HepG2 (cell line): ENCODE results near the gene DPH2. TPM values are rescaled to one million over a fixed set of nuclear protein-coding genes. Genes with fewer than 3 reads are reported as not detected.
A peak's percentile ranks its signal among the peaks of the same experiment; 100 is the strongest.

Experiments
- ATAC-seq: fragments of 200-7000 bp; cut with Tn5 transposase; 3 replicates; pipeline ENCODE4 v1.9.1; 2020; ENCODE audit warnings: mild to moderate bottlenecking, moderate library complexity
- BruUV-seq: library from RNA; stranded (reverse); fragments of 400-500 nt; replicated peaks from 2 replicates; lab custom pipeline; 2021; lab: Mats Ljungman, UMichigan
- CTCF ChIA-PET: fragments of 300-600 bp; formaldehyde crosslinking; extraction: SDS; loops from one replicate; lab custom pipeline; 2021; ENCODE audit warnings: low total read pairs, inconsistent platforms, low intra/inter-chr PET ratio; lab: Yijun Ruan, JAX
- POLR2A ChIA-PET: fragments of 350-600 bp; sonication (Branson Sonifier 250); formaldehyde crosslinking; loops from one replicate; lab custom pipeline; 2020; ENCODE audit warnings: antibody characterized with exemption, inconsistent platforms; lab: Yijun Ruan, JAX
- DNase-seq: peaks from one replicate; pipeline ENCODE4 v3.0.0-alpha.2; 2015; ENCODE audit warnings: low spot score
- FAIRE-seq: peaks from 3 replicates; lab custom pipeline; 2011; peaks lifted over from hg19 to GRCh38; lab: Jason Lieb, UNC
- H2AFZ ChIP-seq: one replicate; pipeline ENCODE4 v1.6.1; 2011; ENCODE audit warnings: low read length, inconsistent platforms
- H3K27ac ChIP-seq: fragments of 300-600 bp; 3 replicates; pipeline ENCODE4 v1.8.0; 2011; ENCODE audit warnings: mixed run types, mild to moderate bottlenecking, mixed read lengths, low read length, inconsistent platforms; ENCODE audit not compliant: insufficient read depth; ENCODE audit errors: extremely low read length
- H3K27me3 ChIP-seq, 2 experiments: fragments of 200-600 bp in 1 of 2; 2 replicates in 1 of 2; 3 replicates in 1 of 2; pipeline versions ENCODE4 v1.6.0 to v1.8.0; 2011; ENCODE audit warnings: low read length in 2 of 2, mild to moderate bottlenecking in 2 of 2, moderate library complexity in 2 of 2, inconsistent platforms in 1 of 2; ENCODE audit not compliant: insufficient read depth in 2 of 2, control insufficient read depth in 1 of 2
- H3K36me3 ChIP-seq, 2 experiments: fragments of 200-600 bp in 1 of 2; replicated peaks in 1 of 2; 2 replicates in 1 of 2; 3 replicates in 1 of 2; pipeline versions ENCODE4 v1.5.1 to v1.8.0; 2011; ENCODE audit warnings: low read length in 2 of 2, inconsistent platforms in 1 of 2; ENCODE audit not compliant: insufficient read depth in 2 of 2, control insufficient read depth in 1 of 2
- H3K4me1 ChIP-seq: 2 replicates; pipeline ENCODE4 v1.5.1; 2012; ENCODE audit warnings: low read length, inconsistent platforms; ENCODE audit not compliant: insufficient read depth
- H3K4me2 ChIP-seq: 2 replicates; pipeline ENCODE4 v1.6.0; 2011; ENCODE audit warnings: low read depth, low read length, inconsistent platforms
- H3K4me3 ChIP-seq, 3 experiments: fragments of 200-600 bp in 1 of 3; sonication (generic), shearing (Covaris generic) in 1 of 3; replicated peaks in 1 of 3; 2 replicates each; pipeline ENCODE4 v1.5.1; 2011 to 2016; ENCODE audit warnings: low read length in 3 of 3, inconsistent platforms in 2 of 3, low read depth in 2 of 3, mild to moderate bottlenecking in 2 of 3, control low read depth in 1 of 3, mixed read lengths in 1 of 3; ENCODE audit not compliant: insufficient read depth in 1 of 3
- H3K79me2 ChIP-seq: one replicate; pipeline ENCODE4 v1.6.1; 2011; ENCODE audit warnings: low read length, inconsistent platforms; ENCODE audit not compliant: insufficient read depth
- H3K9ac ChIP-seq: 2 replicates; pipeline ENCODE4 v1.6.0; 2011; ENCODE audit warnings: mild to moderate bottlenecking, low read depth, low read length, inconsistent platforms; ENCODE audit not compliant: insufficient read depth
- H3K9me3 ChIP-seq: 2 replicates; pipeline ENCODE4 v1.5.1; 2012; ENCODE audit warnings: mild to moderate bottlenecking, low read length
- H4K20me1 ChIP-seq: 2 replicates; pipeline ENCODE4 v1.6.0; 2011; ENCODE audit warnings: inconsistent platforms, mild to moderate bottlenecking, low read length, moderate library complexity; ENCODE audit not compliant: insufficient read depth
- PAWR ChIP-seq: sonication (generic); formaldehyde crosslinking; IDR thresholded peaks from 2 replicates; pipeline ENCODE4 v1.4.0; 2020; ENCODE audit warnings: missing genetic modification reagents, mild to moderate bottlenecking, borderline replicate concordance
- RBFOX2 ChIP-seq: fragments of 200-400 bp; formaldehyde crosslinking; IDR thresholded peaks from 2 replicates; pipeline ENCODE4 v1.6.1; 2017; ENCODE audit warnings: low read depth, mild to moderate bottlenecking, low read length
- WGBS: methylation state at CpG from one replicate; pipeline ENCODE4 v1.1.6; 2017; ENCODE audit warnings: low lambda C conversion rate; 5-methylcytosine and 5-hydroxymethylcytosine counted together
- in situ Hi-C: cut with HindIII; loops from 2 replicates; pipeline ENCODE4 v1.10.0; 2017; ENCODE audit warnings: low pct_unique_long_range_greater_than_20kb; ENCODE audit not compliant: extremely low pct_ligation_motif_present
- intact Hi-C: fragments of 100-400 bp; cut with micrococcal nuclease; formaldehyde crosslinking; loops from one replicate; pipeline ENCODE4 v1.10.0; 2022; ENCODE audit not compliant: unreplicated experiment
- polyA plus RNA-seq, 8 experiments: library from polyadenylated mRNA; depleted of rRNA in 3 of 8; stranded (reverse) in 7 of 8; unstranded in 1 of 8; fragments of >200 nt; fragmentation: Illumina TruSeq in 4 of 8; extraction: Trizol in 4 of 8; gene quantifications; 2 replicates each; pipeline versions ENCODE4 v1.2.1 to v1.2.3, GENCODE V29; 2011 to 2016; ENCODE audit warnings: low read depth in 4 of 8, missing spikeins in 1 of 8, mixed read lengths in 1 of 8; ENCODE audit not compliant: insufficient read depth in 1 of 8
- total RNA-seq, 5 experiments: library from RNA; depleted of rRNA; stranded (reverse); fragments of >200 nt; fragmentation: Illumina TruSeq; extraction: Trizol; gene quantifications; 2 replicates each; pipeline ENCODE4 v1.2.3, GENCODE V29; 2016; ENCODE audit warnings: low read depth in 1 of 5
- TF ChIP-seq, protein P1 (sequence below): sonication (generic); formaldehyde crosslinking; IDR thresholded peaks from 2 replicates; pipeline ENCODE4 v1.4.0; 2020; ENCODE audit warnings: missing genetic modification reagents
- TF ChIP-seq, protein P2 (sequence below): sonication (generic); formaldehyde crosslinking; IDR thresholded peaks from 2 replicates; pipeline ENCODE4 v1.9.0; 2021; ENCODE audit warnings: missing genetic modification reagents, borderline replicate concordance

Gene DPH2
- total and polyA plus RNA-seq, 2 of the 13 experiments (the other 11 are each of a cell fraction or from before 2014, with no cell fraction given): 32.2 to 38.3 TPM

- no peak for FAIRE-seq
- Histone ChIP-seq H3K27ac (no peak overlapping the region), H4K20me1 (no peaks in the 10 kb centered on the region), H3K9me3 (no peaks in the 10 kb centered on the region), H3K36me3 (peaks cover 17 to 38% of the 10 kb centered on the region in 2 experiments; a peak in 4 of 5 replicates), H3K4me3 (no peak overlapping the region), H2AFZ (no peak overlapping the region), H3K79me2 (peaks cover 29% of the 10 kb centered on the region), H3K4me2 (no peak overlapping the region), H3K4me1 (peaks cover 71% of the 10 kb centered on the region), H3K27me3 (no peaks in the 10 kb centered on the region), H3K9ac (no peak overlapping the region)
- intact Hi-C loops (no loop called here), in situ Hi-C loops (no loop called here)
- TF ChIP-seq, protein P1, sequence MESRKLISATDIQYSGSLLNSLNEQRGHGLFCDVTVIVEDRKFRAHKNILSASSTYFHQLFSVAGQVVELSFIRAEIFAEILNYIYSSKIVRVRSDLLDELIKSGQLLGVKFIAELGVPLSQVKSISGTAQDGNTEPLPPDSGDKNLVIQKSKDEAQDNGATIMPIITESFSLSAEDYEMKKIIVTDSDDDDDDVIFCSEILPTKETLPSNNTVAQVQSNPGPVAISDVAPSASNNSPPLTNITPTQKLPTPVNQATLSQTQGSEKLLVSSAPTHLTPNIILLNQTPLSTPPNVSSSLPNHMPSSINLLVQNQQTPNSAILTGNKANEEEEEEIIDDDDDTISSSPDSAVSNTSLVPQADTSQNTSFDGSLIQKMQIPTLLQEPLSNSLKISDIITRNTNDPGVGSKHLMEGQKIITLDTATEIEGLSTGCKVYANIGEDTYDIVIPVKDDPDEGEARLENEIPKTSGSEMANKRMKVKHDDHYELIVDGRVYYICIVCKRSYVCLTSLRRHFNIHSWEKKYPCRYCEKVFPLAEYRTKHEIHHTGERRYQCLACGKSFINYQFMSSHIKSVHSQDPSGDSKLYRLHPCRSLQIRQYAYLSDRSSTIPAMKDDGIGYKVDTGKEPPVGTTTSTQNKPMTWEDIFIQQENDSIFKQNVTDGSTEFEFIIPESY (CRISPR knock-in tag): peak; percentile 37; the same call in 1 of the 2 replicates
- TF ChIP-seq RBFOX2: 0 out of 2 replicates have a peak, but pooled peaks have one; percentile 11
- TF ChIP-seq, protein P2, sequence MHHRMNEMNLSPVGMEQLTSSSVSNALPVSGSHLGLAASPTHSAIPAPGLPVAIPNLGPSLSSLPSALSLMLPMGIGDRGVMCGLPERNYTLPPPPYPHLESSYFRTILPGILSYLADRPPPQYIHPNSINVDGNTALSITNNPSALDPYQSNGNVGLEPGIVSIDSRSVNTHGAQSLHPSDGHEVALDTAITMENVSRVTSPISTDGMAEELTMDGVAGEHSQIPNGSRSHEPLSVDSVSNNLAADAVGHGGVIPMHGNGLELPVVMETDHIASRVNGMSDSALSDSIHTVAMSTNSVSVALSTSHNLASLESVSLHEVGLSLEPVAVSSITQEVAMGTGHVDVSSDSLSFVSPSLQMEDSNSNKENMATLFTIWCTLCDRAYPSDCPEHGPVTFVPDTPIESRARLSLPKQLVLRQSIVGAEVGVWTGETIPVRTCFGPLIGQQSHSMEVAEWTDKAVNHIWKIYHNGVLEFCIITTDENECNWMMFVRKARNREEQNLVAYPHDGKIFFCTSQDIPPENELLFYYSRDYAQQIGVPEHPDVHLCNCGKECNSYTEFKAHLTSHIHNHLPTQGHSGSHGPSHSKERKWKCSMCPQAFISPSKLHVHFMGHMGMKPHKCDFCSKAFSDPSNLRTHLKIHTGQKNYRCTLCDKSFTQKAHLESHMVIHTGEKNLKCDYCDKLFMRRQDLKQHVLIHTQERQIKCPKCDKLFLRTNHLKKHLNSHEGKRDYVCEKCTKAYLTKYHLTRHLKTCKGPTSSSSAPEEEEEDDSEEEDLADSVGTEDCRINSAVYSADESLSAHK (CRISPR knock-in tag): no peak
- TF ChIP-seq PAWR: no peak
- WGBS: 97% methylated on average over 7 of the region's 16 CpGs
- no TSS peak for BruUV-seq
- CTCF ChIA-PET: no interaction called here
- DNase-seq: no peak
- ATAC-seq: no peak
- POLR2A ChIA-PET: no interaction called here
Measured at GRCh38 chr1:43984855-43985254, 15.0 kb downstream of the DPH2 start.
